Left colon (tissue), 2 donors: ENCODE data around the gene ARHGAP28. TPM values are rescaled to one million over a fixed set of nuclear protein-coding genes. Genes with fewer than 3 reads are reported as not detected.

Source experiments
- ATAC-seq: fragments of 200-7000 bp; cut with Tn5 transposase; one replicate; pipeline ENCODE4 v1.9.1; 2020; ENCODE audit warnings: mild to moderate bottlenecking, moderate library complexity
- DNase-seq, 2 donors: peaks; one replicate each; pipeline ENCODE4 v3.0.0-alpha.2; 2020
- intact Hi-C, 2 donors: fragments of 100-400 bp; cut with DNase I in 1 of 2; cut with micrococcal nuclease in 1 of 2; formaldehyde crosslinking; loops; one replicate each; pipeline versions ENCODE4 v1.11.2 to v1.14.0; 2022; cut with DNase I, micrococcal nuclease
- total RNA-seq, 2 donors: library from RNA; stranded (reverse); fragmentation: NEBNext Ultra II Directional; extraction: Animal tissue kit (Norgen Biotek cat#: 25700); gene quantifications; one replicate each; pipeline ENCODE4 v1.2.1, GENCODE V29; 2021
- donor health status: DM: no; HTN: no; CAD: no.
- donor health status: DM: yes; HTN: yes; CAD: no.

ARHGAP28 gene
- total RNA-seq, 2 donors from 2014 or later, result 2.1 to 6.5 TPM

DNA sequence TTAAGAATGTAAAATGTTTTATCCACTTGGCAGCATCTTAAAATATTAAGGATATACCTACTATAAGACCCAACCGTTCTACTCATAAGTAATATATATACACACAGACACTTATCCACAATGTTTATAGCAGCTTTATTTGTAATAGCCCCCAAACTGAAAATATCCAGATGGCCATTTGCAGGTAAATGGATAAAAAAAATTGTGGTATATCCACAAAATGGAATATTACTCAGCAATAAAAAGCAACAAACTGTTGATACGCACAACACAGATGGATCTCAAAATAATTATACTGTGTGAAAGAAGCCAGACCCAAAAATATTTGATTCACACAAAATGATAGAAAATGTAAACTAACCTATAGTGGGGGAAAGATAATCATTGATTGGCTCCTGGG is 122.0 kb downstream of the ARHGAP28 start:
- DNase-seq (no peak), ATAC-seq (no peak)
- intact Hi-C loops, result no loop called here

GRCh38 chr18:6854811-6855210 is 125.3 kb downstream of the ARHGAP28 start:
- ATAC-seq (no peak), DNase-seq (no peak)
- intact Hi-C loops, result no loop called here

DNA sequence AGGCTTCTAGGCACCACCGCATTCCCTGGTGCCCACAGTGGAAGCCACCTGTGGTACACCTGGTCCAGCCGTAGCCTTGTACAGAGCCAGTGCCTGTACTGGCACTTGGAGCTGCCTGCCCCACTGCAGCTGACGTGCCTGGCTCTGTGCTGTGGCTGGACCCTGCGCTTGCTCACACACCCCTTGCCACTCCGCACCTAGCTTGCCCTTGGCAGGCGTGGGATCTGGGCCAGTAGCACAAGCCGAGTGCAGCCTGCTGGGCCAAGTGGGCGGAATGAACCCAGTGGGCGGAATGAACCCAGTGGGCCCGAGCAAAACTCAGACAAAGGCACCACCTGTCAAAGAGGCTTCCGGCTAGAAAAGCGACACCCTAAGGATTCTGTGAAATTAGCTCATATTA is 126.3 kb downstream of the ARHGAP28 start:
- DNase-seq, result no peak
- ATAC-seq, result no peak
- intact Hi-C loops, result no loop called here

DNA sequence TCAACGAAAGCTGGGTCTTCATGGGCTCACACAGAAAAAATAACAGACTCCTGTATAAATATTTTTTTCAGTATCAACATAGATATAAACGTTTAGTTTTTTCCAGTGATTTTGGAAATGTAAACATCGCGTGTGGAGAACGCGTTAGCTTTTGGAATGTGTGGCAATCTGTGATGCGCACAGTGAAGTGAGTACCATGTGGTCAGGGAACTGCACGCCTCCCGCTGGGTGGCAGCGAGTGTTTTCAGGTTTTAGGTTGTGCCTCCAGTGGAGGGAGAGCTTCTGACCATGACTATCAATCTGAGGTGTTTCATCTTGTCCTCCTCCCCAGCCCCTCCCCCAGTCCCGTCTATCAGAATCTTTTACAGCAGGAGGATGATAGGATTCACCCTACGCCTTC is 127.8 kb downstream of the ARHGAP28 start:
- DNase-seq, result no peak
- no peak for ATAC-seq
- intact Hi-C loops, result no loop called here

- ATAC-seq, result no peak
- intact Hi-C loops, result no loop called here
Observed at GRCh38 chr18:6859676-6860422, 130.3 kb downstream of the ARHGAP28 start.

DNA sequence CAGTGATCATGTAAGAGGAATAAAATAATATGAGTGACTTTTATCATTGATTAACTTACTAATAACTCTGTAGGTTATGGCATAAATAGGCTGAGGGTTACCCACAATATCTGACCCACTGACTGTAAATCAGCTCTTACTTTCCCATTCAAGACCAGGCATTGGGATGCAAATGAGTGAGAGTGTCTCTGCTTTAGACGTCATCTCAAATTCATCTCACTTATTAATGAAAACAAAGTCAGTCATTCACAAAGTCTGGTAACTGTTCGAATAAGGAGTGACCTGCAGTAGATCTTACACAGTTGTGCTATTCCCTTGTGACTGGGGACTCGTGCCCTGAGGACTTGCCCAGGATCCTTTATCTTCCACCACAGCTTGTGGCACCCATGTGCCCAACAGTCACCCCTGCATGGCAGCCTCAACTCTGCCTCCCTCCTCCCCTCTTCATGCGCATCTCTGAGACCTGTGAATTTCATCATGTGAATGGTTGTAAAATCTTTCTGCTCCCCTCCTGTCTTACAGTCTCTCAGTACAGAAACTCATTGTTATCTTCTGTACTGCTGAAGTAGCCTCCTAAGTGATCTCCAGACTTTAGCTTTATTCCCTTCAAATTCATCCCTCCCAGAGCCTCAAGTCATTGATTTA is 131.4 kb downstream of the ARHGAP28 start:
- ATAC-seq (no peak), DNase-seq (no peak)
- intact Hi-C loops, result no loop called here

More at GRCh38 chr18:6859676-6860422, 130.3 kb downstream of the ARHGAP28 start:
- DNase-seq, result no peak

- intact Hi-C loops, result no loop called here
- DNase-seq (no peak), ATAC-seq (no peak)
Observed at GRCh38 chr18:6865251-6865650, 135.7 kb downstream of the ARHGAP28 start.

- no peak for ATAC-seq
- intact Hi-C loops, result no loop called here
- DNase-seq, result no peak
Observed at GRCh38 chr18:6866552-6867085, 137.1 kb downstream of the ARHGAP28 start.

DNA sequence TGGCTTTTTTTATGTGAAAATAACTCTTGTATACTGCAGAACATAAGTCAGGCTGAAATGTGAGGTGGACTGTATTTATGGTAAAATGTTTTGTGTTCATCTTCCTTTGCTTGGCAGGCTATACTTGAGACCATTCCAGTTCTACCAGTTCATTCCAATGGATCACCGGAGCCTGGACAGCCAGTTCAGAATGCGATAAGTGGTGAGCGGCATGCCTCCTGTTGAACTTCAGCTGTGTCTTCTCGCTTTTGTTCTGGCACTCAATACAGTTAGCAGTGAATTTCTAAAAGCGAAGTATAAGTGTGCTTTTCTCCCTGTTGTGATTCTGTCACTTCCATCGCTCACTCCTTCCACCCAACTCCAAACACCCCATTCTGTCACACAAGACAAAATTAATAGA is 138.5 kb downstream of the ARHGAP28 start:
- DNase-seq, result no peak
- intact Hi-C loops, result no loop called here
- ATAC-seq, result no peak

GRCh38 chr18:6871566-6871965 is 142.1 kb downstream of the ARHGAP28 start:
- ATAC-seq (no peak), DNase-seq (no peak)
- intact Hi-C loops, result loop anchor here in 1 of 2 donors (5.0 kb wide), 1 partner anchor 319 kb away; no protein-coding TSS in a partner anchor

DNA sequence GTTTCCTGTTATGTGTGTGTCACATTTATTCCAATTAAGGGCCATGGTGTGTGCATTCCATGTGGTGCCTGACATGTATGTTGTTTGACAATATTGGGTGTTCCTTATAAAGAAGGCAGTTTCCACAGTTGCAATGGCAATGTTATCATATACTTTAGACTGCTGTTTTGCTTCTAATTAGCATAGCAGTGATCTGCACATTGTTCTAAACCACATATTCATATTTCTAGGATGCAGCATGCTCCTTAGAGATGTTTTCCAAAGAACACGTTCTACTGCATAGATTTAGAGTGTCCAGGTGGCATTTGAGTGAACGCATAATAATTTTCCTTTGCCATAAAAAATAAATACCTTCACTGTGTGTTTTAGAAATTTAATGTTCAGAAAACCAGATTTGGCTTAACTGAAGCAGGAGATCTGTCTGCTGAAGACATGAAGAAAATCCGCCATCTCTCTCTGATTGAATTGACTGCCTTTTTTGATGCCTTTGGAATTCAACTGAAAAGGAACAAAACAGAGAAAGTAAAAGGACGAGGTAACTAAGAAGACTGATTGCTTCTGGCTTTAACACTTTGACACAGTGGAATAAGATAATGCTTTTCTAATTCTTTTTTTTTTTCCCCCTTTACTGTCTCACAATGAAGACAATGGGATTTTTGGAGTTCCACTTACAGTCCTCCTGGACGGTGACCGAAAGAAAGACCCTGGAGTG is 143.7 kb downstream of the ARHGAP28 start:
- DNase-seq, result no peak
- intact Hi-C loops, result loop anchor here in 1 of 2 donors (5.0 kb wide), 1 partner anchor 321 kb away; no protein-coding TSS in a partner anchor
- no peak for ATAC-seq

GRCh38 chr18:6874315-6874714 is 144.8 kb downstream of the ARHGAP28 start:
- ATAC-seq (no peak), DNase-seq (no peak)
- intact Hi-C loops, result loop anchor here in 1 of 2 donors (5.0 kb wide), 1 partner anchor 322 kb away; no protein-coding TSS in a partner anchor

DNA sequence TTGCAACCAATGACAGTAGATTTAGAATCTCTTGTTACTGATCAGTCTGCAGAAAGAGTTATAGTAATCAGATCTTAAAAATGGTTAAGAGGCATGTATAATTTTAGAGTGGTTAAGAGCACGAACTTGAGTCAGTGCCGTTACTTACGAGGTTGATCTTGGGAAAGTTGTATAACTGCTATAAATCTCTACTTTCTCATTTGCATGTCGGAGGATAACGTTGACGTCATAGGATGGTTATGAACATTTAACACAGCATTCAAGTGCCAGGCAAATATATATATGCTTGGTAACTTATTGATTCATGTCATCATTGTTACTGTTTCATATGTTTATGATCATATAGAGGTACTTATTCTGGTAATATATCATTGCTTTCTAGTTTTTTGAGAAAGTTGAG is 146.2 kb downstream of the ARHGAP28 start:
- DNase-seq (no peak), ATAC-seq (no peak)
- intact Hi-C loops, result no loop called here

DNA sequence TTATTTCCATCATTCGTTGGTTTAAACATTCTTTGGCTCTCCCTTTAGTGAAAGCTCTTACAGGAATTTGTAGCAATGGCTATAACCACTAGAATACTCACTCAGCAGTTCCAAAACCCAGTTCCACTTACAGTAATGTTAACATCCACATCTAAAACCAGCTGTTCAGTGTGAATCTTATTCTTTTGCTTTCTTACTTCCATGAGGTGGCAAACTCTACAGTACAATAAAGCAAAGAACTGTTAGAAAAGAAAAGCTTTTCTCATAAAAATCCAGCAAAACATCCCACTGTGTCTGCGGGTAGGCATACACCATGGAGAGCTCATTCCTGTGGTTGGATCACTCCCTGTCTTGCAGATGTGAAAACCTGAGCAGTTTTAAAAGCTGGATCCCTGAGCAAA is 147.1 kb downstream of the ARHGAP28 start:
- DNase-seq (no peak), ATAC-seq (no peak)
- intact Hi-C loops, result no loop called here

DNA sequence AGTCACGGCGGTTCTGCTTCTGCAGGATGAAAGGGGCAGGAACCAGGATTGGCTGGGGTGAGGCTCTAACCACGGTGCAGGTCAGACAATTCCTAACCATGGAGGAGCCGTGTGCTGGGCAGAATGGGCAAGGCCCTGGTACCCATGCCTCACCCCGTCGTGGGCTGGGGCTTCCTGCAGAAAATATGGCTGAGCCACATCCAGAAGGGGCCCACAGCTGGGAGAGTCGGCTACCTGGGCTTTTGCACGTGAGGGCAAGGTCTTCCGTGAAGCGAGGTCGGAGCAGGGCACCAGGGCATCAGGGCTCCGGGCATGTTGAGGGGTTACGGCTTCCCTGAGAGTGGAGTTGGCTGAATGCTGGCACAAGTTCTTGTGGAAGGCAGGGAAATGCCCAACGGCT is 147.8 kb downstream of the ARHGAP28 start:
- DNase-seq (no peak), ATAC-seq (no peak)

DNA sequence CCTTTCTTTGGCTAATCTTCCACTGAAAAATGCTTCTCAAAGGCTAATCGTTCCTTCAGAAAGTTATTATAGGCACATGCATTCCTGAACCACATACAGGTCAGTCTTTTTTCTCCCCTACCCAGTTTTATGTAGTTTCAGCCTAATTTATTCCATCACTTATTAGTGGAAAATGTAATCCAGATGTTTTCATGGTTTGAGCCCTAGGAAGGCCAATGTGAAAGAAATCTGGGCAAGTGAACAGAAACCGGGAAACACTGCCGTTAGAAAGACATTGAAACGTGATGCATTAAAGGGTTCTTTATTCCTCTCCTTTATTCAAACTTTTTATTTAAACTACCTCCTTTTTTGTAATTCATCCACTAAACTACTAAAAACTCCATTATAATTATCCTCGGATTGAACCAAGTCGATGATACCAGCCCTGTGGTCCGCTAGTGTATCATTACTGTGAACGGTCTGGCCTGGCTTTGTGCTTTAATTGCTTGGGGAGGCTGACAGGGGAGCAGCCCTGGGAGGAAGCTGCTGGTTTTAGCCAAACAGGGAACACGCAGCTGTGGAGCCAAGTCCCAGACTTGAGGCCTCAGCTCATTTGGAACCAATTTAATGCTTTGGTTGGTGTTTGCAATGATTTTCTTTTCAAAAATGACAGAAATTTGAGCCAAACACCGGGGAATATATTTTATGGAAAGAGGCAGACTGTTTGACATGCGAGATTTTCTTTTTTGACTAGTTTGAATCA is 149.2 kb downstream of the ARHGAP28 start:
- ATAC-seq (no peak), DNase-seq (no peak)
- intact Hi-C loops, result no loop called here

More for the DNA sequence above, 147.8 kb downstream of the ARHGAP28 start:
- intact Hi-C loops, result no loop called here

- ATAC-seq, result no peak
- no peak for DNase-seq
- intact Hi-C loops, result no loop called here
Observed at GRCh38 chr18:6879508-6880195, 150.1 kb downstream of the ARHGAP28 start.
